ENCODE results near the gene STXBP1. TPM values are rescaled to one million over a fixed set of nuclear protein-coding genes. Genes with fewer than 3 reads are reported as not detected.

The STXBP1 gene
- total and polyA plus RNA-seq, 2 of the 8 experiments (the other 6 are each of a cell fraction or from before 2014, with no cell fraction given): 11.5 to 60.9 TPM

DNA sequence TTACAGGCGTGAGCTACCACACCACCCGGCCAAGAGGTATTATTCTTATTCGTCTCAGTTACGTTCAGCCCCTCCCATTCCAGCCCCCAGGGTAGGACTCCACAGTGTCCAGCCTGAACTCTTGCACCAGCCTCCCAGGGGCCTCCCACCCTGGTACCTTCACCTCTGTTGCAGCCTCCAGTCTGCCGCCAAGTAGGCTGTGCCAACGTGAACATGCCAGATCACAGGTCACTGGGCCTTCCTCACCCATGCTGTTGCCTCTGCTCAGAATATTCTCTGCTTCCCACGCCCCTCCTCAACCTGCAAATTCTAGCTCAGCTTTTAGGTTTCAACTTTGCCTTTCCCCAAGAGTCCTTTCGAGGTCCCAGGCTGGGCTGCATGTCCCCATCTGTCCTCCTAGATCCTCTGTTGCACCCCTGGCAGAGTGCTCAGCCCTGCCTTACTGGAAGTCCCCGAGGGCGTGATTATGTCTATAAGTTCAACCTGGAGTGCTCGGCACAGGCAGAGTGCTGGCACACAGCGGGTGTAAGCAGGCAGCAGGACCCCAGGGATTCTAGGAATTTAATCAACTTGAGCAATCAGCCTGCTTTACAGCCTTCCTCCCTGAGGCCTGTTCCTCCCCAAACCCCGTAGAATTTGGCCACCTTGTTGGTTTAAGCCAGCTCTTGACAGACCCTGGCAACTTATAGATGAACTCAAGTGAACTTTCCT lies 13.1 kb upstream of the STXBP1 start:
- H3K4me2 ChIP-seq (ENCODE audit: insufficient read depth in 1 of 2, low read depth in 2 of 2, low read length in 2 of 2): no peak overlapping the region
- H3K27ac ChIP-seq (ENCODE audit: low read depth, low read length): no peak overlapping the region
- peak overlapping the region; percentile 28; the same call in 1 of the 2 replicates for H2AFZ ChIP-seq (ENCODE audit: low read length)
- no peak overlapping the region for H4K91ac ChIP-seq (replicated peaks; ENCODE audit: insufficient read length, low read length)
- H2BK120ac ChIP-seq (replicated peaks; ENCODE audit: low read depth, low read length): no peak overlapping the region
- no peak overlapping the region for H2BK20ac ChIP-seq (ENCODE audit: low read length)
- no peaks in the 10 kb centered on the region for H3K36me3 ChIP-seq (ENCODE audit: control insufficient read depth in 2 of 4, insufficient read depth in 4 of 4, low read length in 3 of 4)
- no peaks in the 10 kb centered on the region for H4K20me1 ChIP-seq (replicated peaks in 1 of 2; ENCODE audit: control insufficient read depth in 1 of 2, insufficient read depth in 2 of 2, low read length in 2 of 2)
- no peaks in the 10 kb centered on the region for H3K9me3 ChIP-seq (ENCODE audit: insufficient read depth in 2 of 2, low read depth in 1 of 2, low read length in 1 of 2)
- TF ChIP-seq RNF2 (IDR thresholded peaks at IDR 0.05; ENCODE audit: borderline replicate concordance, low read depth, low read length, missing control alignments, poor library complexity, severe bottlenecking) (no peak), POLR2A (IDR thresholded peaks at IDR 0.05; ENCODE audit: control extremely low read depth in 1 of 2, low read depth in 2 of 2, low read length in 2 of 2) (no peak), GABPA (IDR thresholded peaks at IDR 0.05; ENCODE audit: borderline replicate concordance, insufficient read depth, low read length) (no peak), SAP30 (IDR thresholded peaks at IDR 0.05; ENCODE audit: insufficient read depth, insufficient replicate concordance, low read length) (no peak), YY1 (IDR thresholded peaks at IDR 0.05; ENCODE audit: low read depth, low read length) (no peak), TAF7 (optimal IDR thresholded peaks at IDR 0.05; ENCODE audit: borderline replicate concordance, low read depth, low read length) (no peak), EGR1 (IDR thresholded peaks at IDR 0.05; ENCODE audit: borderline replicate concordance, low read depth, low read length) (no peak), TCF12 (IDR thresholded peaks at IDR 0.05; ENCODE audit: low read depth, low read length) (no peak), SUZ12 (IDR thresholded peaks at IDR 0.05; ENCODE audit: low read length) (no peak), CREB1 (IDR thresholded peaks at IDR 0.05) (no peak), BRCA1 (IDR thresholded peaks at IDR 0.05; ENCODE audit: low read depth, low read length) (no peak), CBX8 (IDR thresholded peaks at IDR 0.05; ENCODE audit: borderline replicate concordance, low read depth, low read length) (no peak)
- ChIA-PET CTCF (ENCODE audit: partially characterized antibody) (interaction anchor here (1.0 to 2.6 kb wide), 6 partner anchors 10 to 135 kb away, joined by 3 to 16 read pairs (median 4); no protein-coding TSS in a partner anchor), POLR2A (ENCODE audit: partially characterized antibody) (interaction anchor here (0.6 to 1.7 kb wide), 3 partner anchors 14 to 550 kb away, joined by 3 to 4 read pairs (median 3); partner anchors contain the start of genes LRSAM1 and RPL12)
- peaks cover 0 to 3% (median 1%) of the 10 kb centered on the region in 4 experiments; a peak in 2 of 7 replicates for H3K4me1 ChIP-seq (replicated peaks in 1 of 4; ENCODE audit: control insufficient read depth in 3 of 4, insufficient read depth in 4 of 4, low read length in 3 of 4)
- no peak overlapping the region for H3K18ac ChIP-seq (ENCODE audit: extremely low read depth, low read length)
- FAIRE-seq: no peak
- DNase-seq (ENCODE audit: low read depth in 1 of 2, low spot score in 2 of 2): no peak
- no peak overlapping the region for H2BK5ac ChIP-seq (ENCODE audit: low read depth, low read length)
- H2BK15ac ChIP-seq (ENCODE audit: low read length): 0 out of 2 replicates have a peak overlapping the region, but pooled peaks have one; percentile 83
- no peak overlapping the region for H3K23ac ChIP-seq (ENCODE audit: insufficient read length)
- no peak overlapping the region for H2AK5ac ChIP-seq (ENCODE audit: low read depth, low read length)
- H3K14ac ChIP-seq (ENCODE audit: insufficient read length): no peak overlapping the region
- no peak overlapping the region for H2BK12ac ChIP-seq (ENCODE audit: low read depth, low read length)
- H4K8ac ChIP-seq (ENCODE audit: extremely low read depth, insufficient read depth, low read length): no peak overlapping the region; the same call in 1 of the 2 replicates
- no peaks in the 10 kb centered on the region for H3K79me2 ChIP-seq (ENCODE audit: control insufficient read depth in 1 of 2, insufficient read depth in 2 of 2, low read length in 2 of 2)
- no peak overlapping the region for H3K4me3 ChIP-seq (ENCODE audit: extremely low read depth in 1 of 4, insufficient read depth in 2 of 4, low read depth in 3 of 4, low read length in 4 of 4)
- no peak overlapping the region for H3K9ac ChIP-seq (replicated peaks in 1 of 4; ENCODE audit: extremely low read depth in 1 of 4, low read depth in 3 of 4, low read length in 3 of 4)
- H3K23me2 ChIP-seq (ENCODE audit: low read depth, low read length): no peaks in the 10 kb centered on the region
- H3K27me3 ChIP-seq (replicated peaks in 1 of 4; ENCODE audit: control insufficient read depth in 3 of 4, extremely low read depth in 1 of 4, insufficient read depth in 3 of 4, low read length in 3 of 4): no peaks in the 10 kb centered on the region
- H3K56ac ChIP-seq (replicated peaks; ENCODE audit: insufficient read length, low read depth, low read length): no peak overlapping the region
- no peak overlapping the region for H4K5ac ChIP-seq (ENCODE audit: insufficient read length, low read depth, low read length)
- H3K79me1 ChIP-seq (ENCODE audit: low read depth, low read length): no peaks in the 10 kb centered on the region
- no peak overlapping the region for H3K4ac ChIP-seq (replicated peaks; ENCODE audit: insufficient read length, low read depth, low read length)
- 85% methylated on average over 13 of the region's 13 CpGs; no CpG with 5 or more reads in 1 of the 2 experiments for WGBS, 2 experiments (ENCODE audit: extremely low coverage in 1 of 2, insufficient coverage in 1 of 2, insufficient read length in 1 of 2, insufficient replicate concordance in 2 of 2, low coverage in 1 of 2, low lambda C conversion rate in 2 of 2, missing lambda C conversion rate in 1 of 2)
